HG03565 (cell line): ENCODE results near the gene ATP8B4.
"Not testable (repeated sequence)": the region's sequence is repeated elsewhere in the genome, so short reads cannot be mapped to it uniquely, and the experiment has no call there.

Experiments used
- ATAC-seq: cut with Tn5 transposase; IDR thresholded peaks from one replicate; pipeline ENCODE4 v1.9.1; 2021; ENCODE audit warnings: mild to moderate bottlenecking, moderate library complexity; ENCODE audit not compliant: unreplicated experiment

ATP8B4 gene

DNA sequence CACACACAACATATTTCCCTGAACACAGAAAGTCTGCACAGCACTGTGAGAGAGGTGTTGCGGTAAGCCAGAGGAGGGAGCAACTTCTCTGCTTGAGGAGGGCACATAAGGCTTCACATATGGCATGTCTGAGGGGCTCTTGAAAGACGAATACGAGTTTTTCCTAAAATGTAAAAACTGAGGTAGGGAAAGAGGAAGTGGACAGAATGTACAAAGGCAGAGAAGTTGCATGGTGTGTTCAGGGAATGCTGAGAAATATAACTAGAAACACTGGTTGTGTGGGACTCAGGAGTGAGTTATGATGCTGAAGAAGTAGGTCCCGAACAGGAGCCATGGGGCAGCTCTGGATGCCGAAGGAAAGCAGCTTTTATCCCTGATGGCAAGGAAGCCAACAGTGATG, 22.8 kb upstream of the ATP8B4 start:
- no peak for ATAC-seq

DNA sequence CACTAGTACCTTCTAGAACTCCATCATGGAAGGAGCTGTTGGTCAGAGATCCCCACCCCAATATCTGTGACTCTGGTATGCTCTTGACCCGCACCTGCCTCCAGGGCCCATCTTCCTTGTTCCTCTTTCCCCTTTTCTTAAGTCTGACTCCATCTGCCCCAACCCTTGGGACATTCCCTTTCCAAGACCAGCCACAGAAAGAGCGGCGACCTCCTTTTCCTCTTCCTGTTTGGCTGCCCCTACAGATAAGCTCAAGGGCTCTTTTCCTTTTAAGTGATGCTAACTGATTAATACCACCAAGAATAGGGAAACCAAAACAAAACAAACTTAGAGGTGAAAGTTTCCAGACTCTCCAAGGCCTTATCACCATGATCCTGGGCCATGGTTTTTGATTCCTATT, 21.9 kb upstream of the ATP8B4 start:
- no peak for ATAC-seq

DNA sequence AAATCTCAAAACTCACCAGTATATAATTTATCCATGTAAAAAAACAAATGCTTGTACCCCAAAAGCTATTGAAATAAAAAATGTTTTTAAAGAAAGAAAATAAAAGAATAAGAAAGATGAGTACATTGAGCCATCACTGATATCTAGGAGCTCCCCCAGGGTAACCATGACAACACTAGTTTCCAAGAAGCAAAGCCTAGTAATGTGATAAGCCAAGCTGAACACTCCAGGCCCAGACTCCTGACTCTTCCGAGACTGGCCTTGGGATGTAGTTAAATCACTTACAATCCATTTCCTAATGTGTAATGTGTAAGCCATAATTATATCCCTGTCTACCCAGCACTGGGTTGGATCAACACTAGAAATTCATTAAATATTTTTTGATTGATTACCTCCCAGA, 21.1 kb upstream of the ATP8B4 start:
- ATAC-seq, result no peak

DNA sequence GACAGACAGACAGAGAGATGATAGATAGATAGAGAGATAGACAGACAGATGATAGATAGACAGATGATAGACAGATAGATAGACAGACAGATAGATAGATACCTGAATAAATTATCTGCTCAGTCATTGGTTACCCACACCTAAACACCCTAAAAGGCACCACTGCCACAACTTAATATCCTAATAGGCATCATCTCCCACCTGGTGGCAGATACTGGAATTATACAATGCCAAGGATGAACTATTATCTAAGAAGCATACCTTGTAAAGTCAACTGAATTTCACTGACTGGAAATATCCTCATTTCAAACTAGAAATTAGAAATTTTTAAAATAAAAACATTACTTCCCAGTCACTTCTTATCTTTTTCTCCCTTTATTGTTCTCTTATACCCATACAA, 19.4 kb upstream of the ATP8B4 start:
- no peak for ATAC-seq

- ATAC-seq, result no peak
Measured at GRCh38 chr15:50137893-50138292, 18.9 kb upstream of the ATP8B4 start.

DNA sequence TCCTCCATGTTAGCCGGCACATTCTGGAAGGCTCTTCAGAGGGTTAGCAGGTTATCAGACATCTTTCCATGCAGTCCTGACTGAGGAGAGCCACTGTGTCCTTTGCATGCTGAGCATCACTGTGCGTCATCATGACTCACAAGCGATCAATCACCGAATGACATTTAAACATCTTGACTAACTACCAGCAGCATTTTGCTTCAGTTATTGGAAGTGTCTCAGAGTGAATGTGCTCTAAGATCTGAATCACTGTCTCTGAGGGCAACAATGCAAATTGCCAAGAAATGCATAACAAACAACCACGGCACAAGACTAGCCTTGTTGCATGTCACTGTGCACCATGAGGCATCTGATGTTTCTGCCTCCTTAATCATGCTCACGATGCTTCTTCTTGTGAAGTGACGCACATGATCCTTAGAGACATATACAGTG, 18.3 kb upstream of the ATP8B4 start:
- ATAC-seq, result no peak

- ATAC-seq, result peak; percentile 55
Measured at GRCh38 chr15:50135031-50135551, 16.1 kb upstream of the ATP8B4 start.

GRCh38 chr15:50134524-50135024, 15.5 kb upstream of the ATP8B4 start:
- ATAC-seq, result peak; percentile 81

DNA sequence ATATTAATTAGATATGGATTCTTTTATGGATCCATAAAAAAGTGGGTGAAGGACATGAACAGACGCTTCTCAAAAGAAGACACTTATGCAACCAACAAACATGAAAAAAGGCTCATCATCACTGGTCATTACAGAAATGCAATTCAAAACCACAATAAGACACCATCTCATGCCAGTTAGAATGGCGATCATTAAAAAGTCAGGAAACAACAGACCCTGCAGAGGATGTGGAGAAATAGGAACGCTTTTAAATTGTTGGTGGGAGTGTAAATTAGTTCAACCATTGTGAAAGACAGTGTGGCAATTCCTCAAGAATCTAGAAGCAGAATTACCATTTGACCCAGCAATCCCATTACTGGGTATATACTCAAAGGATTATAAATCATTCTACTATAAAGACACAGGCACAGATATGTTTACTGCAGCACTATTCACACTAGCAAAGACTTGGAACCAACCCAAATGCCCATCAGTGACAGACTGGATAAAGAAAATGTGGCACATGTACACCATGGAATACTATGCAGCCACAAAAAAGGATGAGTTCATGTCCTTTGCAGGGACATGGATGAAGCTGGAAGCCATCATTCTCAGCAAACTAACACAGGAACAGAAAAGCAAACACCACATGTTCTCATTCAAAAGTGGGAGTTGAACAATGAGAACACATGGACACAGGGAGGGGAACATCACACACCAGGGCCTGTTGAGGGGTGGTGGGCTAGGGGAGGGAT, 13.4 kb upstream of the ATP8B4 start:
- ATAC-seq, result not testable (repeated sequence)

GRCh38 chr15:50131617-50132016, 12.6 kb upstream of the ATP8B4 start:
- no peak for ATAC-seq

- ATAC-seq, result no peak
Measured at GRCh38 chr15:50128266-50128665, 9.2 kb upstream of the ATP8B4 start.

DNA sequence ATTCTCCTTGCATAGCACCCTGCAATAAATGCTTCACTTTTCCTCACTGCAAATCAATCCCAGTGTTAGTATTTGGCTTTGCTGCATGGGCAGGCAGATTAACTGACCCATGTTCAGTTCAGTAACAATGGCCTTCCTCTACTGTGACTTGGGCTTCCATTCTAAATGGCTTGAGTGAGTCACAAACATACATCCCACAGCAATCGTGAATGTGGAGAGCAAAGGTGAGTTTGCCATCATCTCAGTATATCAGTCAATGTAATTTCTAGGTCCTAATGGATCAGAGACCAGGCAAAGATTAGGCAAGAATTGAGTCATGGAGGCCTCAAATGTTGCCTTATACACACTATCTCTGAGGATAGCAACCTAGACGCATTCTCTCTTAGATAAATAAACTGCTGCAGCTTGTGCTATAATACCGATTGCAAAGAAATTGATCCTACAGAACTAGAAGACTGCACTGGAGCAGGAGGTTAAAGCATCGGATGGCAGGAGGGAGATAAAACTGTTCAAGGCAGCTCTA, 8.3 kb upstream of the ATP8B4 start:
- ATAC-seq, result no peak

GRCh38 chr15:50126072-50126471, 7.0 kb upstream of the ATP8B4 start:
- ATAC-seq, result no peak

DNA sequence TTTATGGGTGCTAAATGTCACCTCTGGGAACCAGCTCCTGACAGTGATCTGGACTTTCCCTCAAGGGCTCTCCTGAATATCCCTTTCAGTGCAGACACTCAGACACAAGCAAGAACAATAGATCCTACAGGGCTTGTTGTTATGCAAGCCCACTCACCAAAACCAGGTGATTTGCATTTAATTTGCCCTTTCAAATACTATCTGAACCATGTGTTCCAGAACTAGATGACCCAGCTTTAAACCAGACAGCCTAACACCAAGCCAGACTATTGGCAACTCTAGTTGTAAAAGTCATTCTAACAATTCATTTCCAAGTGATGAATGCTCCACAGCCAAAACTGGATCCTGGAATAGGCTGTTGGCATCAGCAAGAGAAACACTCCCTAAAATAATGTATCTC, 5.6 kb upstream of the ATP8B4 start:
- ATAC-seq, result no peak

GRCh38 chr15:50123861-50124557, 5.0 kb upstream of the ATP8B4 start:
- no peak for ATAC-seq

- no peak for ATAC-seq
Measured at GRCh38 chr15:50120729-50121128, 1.7 kb upstream of the ATP8B4 start.

- no peak for ATAC-seq
Measured at GRCh38 chr15:50117431-50118027, 1.5 kb downstream of the ATP8B4 start.

DNA sequence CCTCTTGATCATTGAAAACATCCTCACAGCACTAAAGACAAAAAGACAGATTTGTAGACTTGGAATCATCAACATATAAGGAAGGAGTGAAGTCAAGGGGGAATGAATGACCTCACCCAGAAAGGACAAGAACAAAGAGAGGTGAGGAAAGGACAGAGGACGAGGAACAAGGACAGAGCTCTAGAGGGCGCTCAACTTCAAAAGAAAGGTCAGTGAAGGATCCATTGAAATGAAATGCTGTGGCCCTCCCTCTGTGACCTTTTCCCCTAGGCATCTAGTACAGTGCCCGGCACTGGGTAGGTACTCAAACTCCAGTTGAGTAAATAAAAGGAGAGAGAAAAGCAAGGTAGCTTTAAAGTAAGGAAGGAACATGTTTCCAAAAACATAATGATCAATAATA, 2.6 kb downstream of the ATP8B4 start:
- ATAC-seq, result no peak

GRCh38 chr15:50113992-50114780, 4.8 kb downstream of the ATP8B4 start:
- no peak for ATAC-seq

DNA sequence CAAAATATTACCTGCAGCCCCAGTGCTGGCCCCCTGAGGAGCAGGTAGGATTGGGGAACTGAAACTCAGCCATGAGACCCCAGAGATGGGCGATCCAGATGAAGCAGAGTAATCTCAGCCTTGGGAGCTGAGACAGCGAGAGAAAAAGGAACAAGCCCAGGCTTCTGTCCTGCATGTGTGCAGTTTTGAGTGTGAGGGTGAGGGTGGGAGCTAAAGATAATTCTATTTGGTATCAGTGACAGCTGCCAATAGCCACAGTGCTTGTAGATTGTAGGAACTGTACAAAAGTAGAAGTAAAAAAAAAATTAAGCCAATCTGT, 5.9 kb downstream of the ATP8B4 start:
- no peak for ATAC-seq
